ENCODE data around the gene PURA.
A peak's percentile ranks its signal among the peaks of the same experiment; 100 is the strongest.

The PURA gene

DNA sequence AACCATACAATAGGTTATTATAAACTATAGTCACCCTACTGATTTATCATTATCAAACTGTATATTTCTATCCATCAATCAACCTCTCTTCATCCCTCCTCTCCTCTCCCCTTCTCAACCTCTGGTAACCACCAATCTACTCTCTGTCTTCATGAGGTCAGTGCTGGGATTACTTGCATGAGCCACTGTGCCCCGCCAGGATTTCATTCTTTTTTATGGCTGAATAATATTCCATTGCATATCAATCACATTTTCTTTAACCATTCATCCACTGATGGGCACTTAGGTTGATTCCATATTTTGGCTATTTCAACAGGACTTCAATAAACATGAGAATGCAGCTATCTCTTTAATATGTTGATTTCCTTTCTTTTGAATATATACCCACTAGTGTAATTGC is 10.8 kb upstream of the PURA start:
- DNase-seq (ENCODE audit: low spot score) (no peak), ATAC-seq (ENCODE audit: low read depth) (no peak)
- Histone ChIP-seq H3K4me3 (ENCODE audit: severe bottlenecking) (no peak overlapping the region), H3K9me3 (ENCODE audit: severe bottlenecking) (no peaks in the 10 kb centered on the region), H3K4me1 (ENCODE audit: insufficient read depth, poor library complexity, severe bottlenecking) (no peaks in the 10 kb centered on the region), H3K36me3 (ENCODE audit: low read depth) (no peaks in the 10 kb centered on the region), H3K27ac (ENCODE audit: poor library complexity, severe bottlenecking) (no peak overlapping the region), H3K27me3 (ENCODE audit: insufficient read depth, poor library complexity, severe bottlenecking) (no peaks in the 10 kb centered on the region)
- no peak for TF ChIP-seq CTCF (IDR thresholded peaks at IDR 0.05; ENCODE audit: poor library complexity, severe bottlenecking)

DNA sequence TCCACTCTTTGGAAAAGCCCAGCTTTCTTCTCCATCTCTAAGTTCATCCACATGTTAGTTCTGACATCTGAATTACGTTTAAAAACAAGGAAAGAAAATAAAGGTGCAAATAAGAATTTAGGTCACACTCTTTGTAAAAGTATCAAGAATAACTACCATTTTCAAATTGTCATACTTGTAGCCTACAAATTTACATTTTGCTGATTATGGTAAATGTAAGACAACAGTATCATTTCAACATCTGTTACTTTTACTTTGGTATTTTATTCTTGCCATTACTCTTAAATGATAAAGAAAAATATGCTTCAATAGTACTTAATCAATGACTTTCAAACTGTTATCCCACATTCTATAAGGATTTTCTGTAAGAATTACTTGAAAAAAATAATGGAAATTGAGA is 9.8 kb upstream of the PURA start:
- no peaks in the 10 kb centered on the region for H3K27me3 ChIP-seq (ENCODE audit: insufficient read depth, poor library complexity, severe bottlenecking)
- H3K4me1 ChIP-seq (ENCODE audit: insufficient read depth, poor library complexity, severe bottlenecking), result no peaks in the 10 kb centered on the region
- no peaks in the 10 kb centered on the region for H3K36me3 ChIP-seq (ENCODE audit: low read depth)
- no peak for TF ChIP-seq CTCF (IDR thresholded peaks at IDR 0.05; ENCODE audit: poor library complexity, severe bottlenecking)
- ATAC-seq (ENCODE audit: low read depth), result no peak
- H3K4me3 ChIP-seq (ENCODE audit: severe bottlenecking), result no peak overlapping the region
- no peaks in the 10 kb centered on the region for H3K9me3 ChIP-seq (ENCODE audit: severe bottlenecking)
- no peak for DNase-seq (ENCODE audit: low spot score)
- H3K27ac ChIP-seq (ENCODE audit: poor library complexity, severe bottlenecking), result no peak overlapping the region

DNA sequence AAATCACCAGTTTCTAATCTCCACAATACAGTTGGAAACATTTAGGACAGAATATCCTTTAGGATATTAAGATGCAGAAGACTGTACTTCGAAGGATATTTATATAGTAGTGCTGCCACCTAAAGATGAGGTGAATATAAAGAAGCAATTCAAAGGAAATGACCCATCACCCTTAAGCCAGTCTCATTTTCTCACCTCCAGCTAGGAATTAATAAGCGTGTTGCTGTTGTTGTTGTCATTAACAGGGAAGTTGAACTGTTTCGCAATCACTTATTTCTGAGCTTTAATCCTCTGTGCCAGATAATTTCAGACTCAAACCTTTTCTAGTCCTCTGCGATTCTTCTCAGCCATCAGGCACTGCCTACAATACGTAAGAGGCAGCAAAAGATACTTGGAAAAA is 7.8 kb upstream of the PURA start:
- H3K27me3 ChIP-seq (ENCODE audit: insufficient read depth, poor library complexity, severe bottlenecking), result no peaks in the 10 kb centered on the region
- no peak for ATAC-seq (ENCODE audit: low read depth)
- peaks cover 16% of the 10 kb centered on the region for H3K4me1 ChIP-seq (ENCODE audit: insufficient read depth, poor library complexity, severe bottlenecking)

GRCh38 chr5:140106805-140107311 is 7.1 kb upstream of the PURA start:
- Histone ChIP-seq H3K27me3 (ENCODE audit: insufficient read depth, poor library complexity, severe bottlenecking) (no peaks in the 10 kb centered on the region), H3K36me3 (ENCODE audit: low read depth) (no peaks in the 10 kb centered on the region), H3K4me3 (ENCODE audit: severe bottlenecking) (peak overlapping the region; percentile 49), H3K9me3 (ENCODE audit: severe bottlenecking) (no peaks in the 10 kb centered on the region), H3K27ac (ENCODE audit: poor library complexity, severe bottlenecking) (peak overlapping the region; percentile 61), H3K4me1 (ENCODE audit: insufficient read depth, poor library complexity, severe bottlenecking) (peaks cover 16% of the 10 kb centered on the region)
- no peak for TF ChIP-seq CTCF (IDR thresholded peaks at IDR 0.05; ENCODE audit: poor library complexity, severe bottlenecking)
- no peak for ATAC-seq (ENCODE audit: low read depth)
- no peak for DNase-seq (ENCODE audit: low spot score)

More for the DNA sequence above, 7.8 kb upstream of the PURA start:
- H3K9me3 ChIP-seq (ENCODE audit: severe bottlenecking), result no peaks in the 10 kb centered on the region
- H3K4me3 ChIP-seq (ENCODE audit: severe bottlenecking), result no peak overlapping the region
- TF ChIP-seq CTCF (IDR thresholded peaks at IDR 0.05; ENCODE audit: poor library complexity, severe bottlenecking), result peak; percentile 50
- no peak overlapping the region for H3K27ac ChIP-seq (ENCODE audit: poor library complexity, severe bottlenecking)
- H3K36me3 ChIP-seq (ENCODE audit: low read depth), result no peaks in the 10 kb centered on the region
- DNase-seq (ENCODE audit: low spot score), result no peak

DNA sequence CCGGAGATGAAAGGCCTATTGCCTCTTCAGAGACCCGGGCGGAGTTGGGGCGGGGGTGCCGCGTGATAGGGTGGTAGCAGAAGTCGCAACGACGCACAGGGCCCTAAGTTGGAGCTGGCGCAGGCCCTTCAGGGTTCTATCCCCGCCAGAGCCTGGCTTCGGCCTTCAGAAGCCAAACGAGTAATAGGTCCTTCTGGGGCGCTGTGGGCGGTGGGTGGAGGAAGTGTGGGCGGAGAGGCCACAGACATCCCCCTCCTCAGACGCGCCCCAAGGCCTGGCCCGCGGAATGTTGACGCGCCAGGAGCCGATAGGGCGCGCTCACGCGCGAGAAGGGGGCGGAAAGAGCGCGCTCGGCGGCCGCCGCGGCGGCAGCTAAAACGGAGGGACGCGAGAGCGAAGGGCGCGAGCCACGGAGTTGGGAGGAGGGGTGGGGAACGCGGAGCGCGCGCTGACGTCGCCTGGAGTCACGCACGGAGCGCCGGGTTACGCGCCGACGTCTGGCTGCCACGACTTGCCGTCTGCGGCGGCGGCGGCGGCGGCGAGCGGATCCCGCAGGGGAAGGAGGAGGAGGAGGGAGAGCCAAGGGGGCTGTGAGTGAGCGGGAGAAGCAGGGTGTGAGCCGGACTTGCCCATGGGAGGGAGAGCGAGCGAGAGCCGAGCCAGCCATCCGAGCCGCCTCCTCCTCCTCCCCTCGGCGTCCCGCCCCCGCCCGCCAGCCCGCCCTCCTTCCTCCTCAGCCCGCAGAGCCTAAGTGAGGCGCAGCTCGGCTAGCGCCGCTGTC is 6.4 kb upstream of the PURA start:
- ATAC-seq (ENCODE audit: low read depth) (peak; percentile 84), DNase-seq (ENCODE audit: low spot score) (peak; percentile 95)
- peak; percentile 40 for TF ChIP-seq CTCF (IDR thresholded peaks at IDR 0.05; ENCODE audit: poor library complexity, severe bottlenecking)

More for the DNA sequence above, 6.4 kb upstream of the PURA start:
- peaks cover 21% of the 10 kb centered on the region for H3K4me1 ChIP-seq (ENCODE audit: insufficient read depth, poor library complexity, severe bottlenecking)
- no peaks in the 10 kb centered on the region for H3K9me3 ChIP-seq (ENCODE audit: severe bottlenecking)
- peak overlapping the region; percentile 61 for H3K27ac ChIP-seq (ENCODE audit: poor library complexity, severe bottlenecking)
- peak overlapping the region; percentile 49 for H3K4me3 ChIP-seq (ENCODE audit: severe bottlenecking)
- no peaks in the 10 kb centered on the region for H3K27me3 ChIP-seq (ENCODE audit: insufficient read depth, poor library complexity, severe bottlenecking)
- H3K36me3 ChIP-seq (ENCODE audit: low read depth), result no peaks in the 10 kb centered on the region

All from RWPE2 (cell line).